IMR-90 (cell line): Measurements from ENCODE around the gene ASB7. TPM values are rescaled to one million over a fixed set of nuclear protein-coding genes. Genes with fewer than 3 reads are reported as not detected.

Experiments used
- ATAC-seq: fragments of 200-7000 bp; cut with Tn5 transposase; 2 replicates; pipeline ENCODE4 v1.9.1; 2020; ENCODE audit warnings: low read depth, mild to moderate bottlenecking, moderate library complexity
- BruUV-seq: library from RNA; stranded (reverse); fragments of 400-500 nt; replicated peaks from 2 replicates; lab custom pipeline; 2021; lab: Mats Ljungman, UMichigan
- CTCF ChIA-PET: fragments of 300-600 bp; formaldehyde crosslinking; extraction: SDS; loops from one replicate; lab custom pipeline; 2021; ENCODE audit warnings: antibody characterized with exemption; lab: Yijun Ruan, JAX
- POLR2A ChIA-PET: fragments of 300-600 bp; sonication (Branson Sonifier 250); formaldehyde crosslinking; loops from one replicate; lab custom pipeline; 2022; ENCODE audit warnings: antibody characterized with exemption; ENCODE audit not compliant: unreplicated experiment; lab: Charles Lee
- DNase-seq: peaks from one replicate; pipeline ENCODE4 v3.0.0; 2013
- H2AFZ ChIP-seq: replicated peaks from 2 replicates; pipeline ENCODE3; 2013; ENCODE audit warnings: low read length, mild to moderate bottlenecking; ENCODE audit not compliant: poor library complexity
- H2AK5ac ChIP-seq: 2 replicates; pipeline ENCODE4 v1.6.1; 2013; ENCODE audit warnings: low read depth, low read length, inconsistent platforms
- H2AK9ac ChIP-seq: replicated peaks from 2 replicates; pipeline ENCODE3; 2013; ENCODE audit warnings: mild to moderate bottlenecking, low read depth, low read length, moderate library complexity; ENCODE audit not compliant: poor library complexity
- H2BK120ac ChIP-seq: 2 replicates; pipeline ENCODE4 v1.6.1; 2013; ENCODE audit warnings: low read depth, low read length, inconsistent platforms
- H2BK15ac ChIP-seq: 3 replicates; pipeline ENCODE4 v1.6.1; 2013; ENCODE audit warnings: low read depth, low read length, inconsistent platforms
- H2BK20ac ChIP-seq: 2 replicates; pipeline ENCODE4 v1.6.1; 2013; ENCODE audit warnings: low read depth, mild to moderate bottlenecking, inconsistent platforms, low read length, moderate library complexity
- H2BK5ac ChIP-seq: 2 replicates; pipeline ENCODE4 v1.6.1; 2013; ENCODE audit warnings: mild to moderate bottlenecking, low read depth, low read length, inconsistent platforms; ENCODE audit not compliant: poor library complexity, severe bottlenecking
- H3K14ac ChIP-seq: replicated peaks from 2 replicates; pipeline ENCODE4 v1.6.1; 2013; ENCODE audit warnings: low read depth, low read length, inconsistent platforms
- H3K18ac ChIP-seq: 2 replicates; pipeline ENCODE4 v1.6.1; 2013; ENCODE audit warnings: low read depth, low read length, control low read depth
- H3K23ac ChIP-seq: 2 replicates; pipeline ENCODE4 v1.6.1; 2013; ENCODE audit warnings: low read depth, low read length, inconsistent platforms
- H3K27ac ChIP-seq: 2 replicates; pipeline ENCODE4 v1.5.1; 2013; ENCODE audit warnings: mild to moderate bottlenecking, control low read depth, low read length; ENCODE audit not compliant: insufficient read depth
- H3K27me3 ChIP-seq: 2 replicates; pipeline ENCODE4 v1.6.1; 2013; ENCODE audit warnings: low read length; ENCODE audit not compliant: control insufficient read depth, insufficient read depth
- H3K36me3 ChIP-seq: 2 replicates; pipeline ENCODE4 v1.6.1; 2013; ENCODE audit warnings: low read length, mixed read lengths; ENCODE audit not compliant: control insufficient read depth, insufficient read depth
- H3K4ac ChIP-seq: 2 replicates; pipeline ENCODE4 v1.6.1; 2013; ENCODE audit warnings: low read depth, low read length, inconsistent platforms
- H3K4me1 ChIP-seq: 2 replicates; pipeline ENCODE4 v1.6.1; 2013; ENCODE audit warnings: low read length, mixed read lengths; ENCODE audit not compliant: control insufficient read depth, insufficient read depth
- H3K4me2 ChIP-seq: 2 replicates; pipeline ENCODE4 v1.6.1; 2013; ENCODE audit warnings: low read depth, mild to moderate bottlenecking, control low read depth, low read length, moderate library complexity
- H3K4me3 ChIP-seq: 2 replicates; pipeline ENCODE4 v1.5.1; 2013; ENCODE audit warnings: low read depth, mild to moderate bottlenecking, control low read depth, low read length, moderate library complexity; ENCODE audit not compliant: insufficient read depth
- H3K56ac ChIP-seq: 2 replicates; pipeline ENCODE4 v1.6.1; 2013; ENCODE audit warnings: low read length, inconsistent platforms; ENCODE audit not compliant: insufficient read depth; ENCODE audit errors: extremely low read depth
- H3K79me1 ChIP-seq, 2 experiments: 2 replicates each; pipeline ENCODE4 v1.6.1; 2013; ENCODE audit warnings: low read length in 2 of 2, inconsistent platforms in 1 of 2, low read depth in 1 of 2
- H3K9ac ChIP-seq: 2 replicates; pipeline ENCODE4 v1.6.1; 2013; ENCODE audit warnings: low read depth, low read length, control low read depth
- H3K9me1 ChIP-seq: 2 replicates; pipeline ENCODE4 v1.6.1; 2013; ENCODE audit warnings: low read length, inconsistent platforms; ENCODE audit not compliant: insufficient read depth
- H3K9me3 ChIP-seq: 2 replicates; pipeline ENCODE4 v1.6.1; 2013; ENCODE audit warnings: low read length; ENCODE audit not compliant: control insufficient read depth, insufficient read depth
- H4K20me1 ChIP-seq: 2 replicates; pipeline ENCODE4 v1.6.1; 2013; ENCODE audit warnings: low read length, inconsistent platforms; ENCODE audit not compliant: insufficient read depth
- H4K5ac ChIP-seq: 2 replicates; pipeline ENCODE4 v1.6.1; 2013; ENCODE audit warnings: mild to moderate bottlenecking, low read depth, low read length, control low read depth
- H4K8ac ChIP-seq, 2 experiments: 2 replicates each; pipeline ENCODE4 v1.6.1; 2013; ENCODE audit warnings: low read depth in 2 of 2, low read length in 2 of 2, control low read depth in 1 of 2, inconsistent platforms in 1 of 2
- H4K91ac ChIP-seq: 2 replicates; pipeline ENCODE4 v1.6.1; 2013; ENCODE audit warnings: low read depth, low read length, inconsistent platforms; ENCODE audit not compliant: insufficient read depth
- CEBPB ChIP-seq: IDR thresholded peaks from 2 replicates; pipeline ENCODE4 v1.6.1; 2012; ENCODE audit warnings: low read depth, low read length, improper control_type of control experiment
- CTCF ChIP-seq: conservative IDR thresholded peaks from 2 replicates; pipeline ENCODE4 v1.5.1; 2012; ENCODE audit warnings: mild to moderate bottlenecking, low read depth, low read length, improper control_type of control experiment
- ELK1 ChIP-seq: fragments of 150-350 bp; IDR thresholded peaks from 2 replicates; pipeline ENCODE4 v1.6.1; 2016; ENCODE audit warnings: low read depth, mild to moderate bottlenecking, low read length, moderate library complexity, borderline replicate concordance
- FOS ChIP-seq: fragments of 150-350 bp; IDR thresholded peaks from 2 replicates; pipeline ENCODE4 v1.6.1; 2016; ENCODE audit warnings: low read depth, low read length
- MAFK ChIP-seq: IDR thresholded peaks from 2 replicates; pipeline ENCODE4 v1.6.1; 2012; ENCODE audit warnings: low read depth, low read length, improper control_type of control experiment
- MXI1 ChIP-seq: IDR thresholded peaks from 2 replicates; pipeline ENCODE4 v1.6.1; 2012; ENCODE audit warnings: low read depth, mild to moderate bottlenecking, low read length, moderate library complexity, borderline replicate concordance
- POLR2A ChIP-seq: IDR thresholded peaks from 2 replicates; pipeline ENCODE4 v1.6.1; 2012; ENCODE audit warnings: mild to moderate bottlenecking, low read depth, low read length
- RAD21 ChIP-seq: IDR thresholded peaks from 2 replicates; pipeline ENCODE4 v1.6.1; 2012; ENCODE audit warnings: low read length, improper control_type of control experiment
- RCOR1 ChIP-seq: IDR thresholded peaks from 2 replicates; pipeline ENCODE4 v1.6.1; 2012; ENCODE audit warnings: mild to moderate bottlenecking, low read length, improper control_type of control experiment; ENCODE audit not compliant: insufficient replicate concordance
- RFX5 ChIP-seq: IDR thresholded peaks from 2 replicates; pipeline ENCODE4 v1.8.0; 2012; ENCODE audit warnings: low read depth, mild to moderate bottlenecking, low read length, moderate library complexity
- SMC3 ChIP-seq: fragments of 150-350 bp; IDR thresholded peaks from 2 replicates; pipeline ENCODE4 v1.6.1; 2016; ENCODE audit warnings: low read depth, mild to moderate bottlenecking, antibody characterized with exemption, low read length, moderate library complexity
- USF2 ChIP-seq: fragments of 150-350 bp; IDR thresholded peaks from 2 replicates; pipeline ENCODE4 v1.6.1; 2017; ENCODE audit warnings: mild to moderate bottlenecking, antibody characterized with exemption, low read length, low read depth
- WGBS, 2 experiments: methylation state at CpG; one replicate each; pipeline versions ENCODE4 v1.1.5 to v1.1.7; 2013; ENCODE audit warnings: missing lambda C conversion rate in 2 of 2; ENCODE audit not compliant: insufficient read length in 1 of 2; ENCODE audit errors: extremely low coverage in 2 of 2; 5-methylcytosine and 5-hydroxymethylcytosine counted together
- dilution Hi-C: fragments of 300-500 bp; cut with HindIII; formaldehyde crosslinking; loops from one replicate; pipeline ENCODE4 v1.14.3; 2018; ENCODE audit warnings: low sequenced_read_pairs; ENCODE audit not compliant: unreplicated experiment
- in situ Hi-C: fragments of 300-500 bp; cut with MboI; formaldehyde crosslinking; loops from 3 replicates; pipeline ENCODE4 v1.14.3; 2019; ENCODE audit warnings: low sequenced_read_pairs, inconsistent platforms, mixed read lengths
- intact Hi-C: fragments of 100-400 bp; cut with micrococcal nuclease; formaldehyde crosslinking; loops from 2 replicates; pipeline ENCODE4 v1.10.0; 2022
- polyA plus RNA-seq, 3 experiments: library from polyadenylated mRNA; depleted of rRNA; stranded (reverse); fragments of >200 nt; gene quantifications; 2 replicates each; pipeline ENCODE4 v1.2.3, GENCODE V29; 2012; ENCODE audit warnings: low replicate concordance in 1 of 3
- total RNA-seq: library from RNA; depleted of rRNA; stranded (reverse); fragments of >200 nt; gene quantifications from 2 replicates; pipeline ENCODE4 v1.2.3, GENCODE V29; 2012

ASB7 gene
- total and polyA plus RNA-seq, 2 of the 4 experiments (the other 2 are of a cell fraction) = 7.7 to 16.7 TPM

GRCh38 chr15:100682468-100682867 is 80.1 kb downstream of the ASB7 start:
- H2BK15ac ChIP-seq = no peak overlapping the region
- no peak overlapping the region for H2BK20ac ChIP-seq
- ATAC-seq (no peak), DNase-seq (no peak)
- H3K14ac ChIP-seq = no peak overlapping the region
- H3K4me1 ChIP-seq = no peaks in the 10 kb centered on the region; the same call in 1 of the 2 replicates
- no peak overlapping the region for H4K8ac ChIP-seq
- no CpG with 5 or more reads among the region's 4 CpGs for WGBS, 2 experiments
- H3K4me2 ChIP-seq = no peak overlapping the region
- H3K4ac ChIP-seq = no peak overlapping the region
- intact Hi-C loops (no loop called here), dilution Hi-C loops (no loop called here), in situ Hi-C loops (no loop called here)
- H3K27me3 ChIP-seq = no peaks in the 10 kb centered on the region; the same call in none of the 2 replicates
- no peak overlapping the region for H2BK120ac ChIP-seq
- no peak overlapping the region for H4K91ac ChIP-seq
- H3K18ac ChIP-seq = no peak overlapping the region
- no peak overlapping the region for H3K27ac ChIP-seq
- H2BK5ac ChIP-seq = no peak overlapping the region
- no peak overlapping the region for H3K4me3 ChIP-seq
- BruUV-seq = no TSS peak
- POLR2A ChIA-PET = interaction anchor here (0.5 kb wide), 1 partner anchor 12 kb away, joined by 3 read pairs; no protein-coding TSS in a partner anchor
- H3K9me1 ChIP-seq = peaks cover 10% of the 10 kb centered on the region
- no peak overlapping the region for H4K5ac ChIP-seq
- H2AFZ ChIP-seq = no peak overlapping the region
- no peaks in the 10 kb centered on the region for H3K36me3 ChIP-seq
- no peak overlapping the region for H3K23ac ChIP-seq
- H3K56ac ChIP-seq = no peak overlapping the region
- no peak overlapping the region for H2AK9ac ChIP-seq
- H3K9me3 ChIP-seq = no peaks in the 10 kb centered on the region; the same call in 1 of the 2 replicates
- H4K20me1 ChIP-seq = no peaks in the 10 kb centered on the region
- H2AK5ac ChIP-seq = no peak overlapping the region
- no peak overlapping the region for H3K9ac ChIP-seq
- TF ChIP-seq FOS (no peak), POLR2A (no peak), CTCF (no peak), USF2 (no peak), SMC3 (no peak), MAFK (no peak), CEBPB (no peak), RCOR1 (no peak), RAD21 (no peak), RFX5 (no peak), MXI1 (no peak), ELK1 (no peak)
- no peaks in the 10 kb centered on the region for H3K79me1 ChIP-seq
- CTCF ChIA-PET = no interaction called here
